Dendritic cell treated with granulocyte-macrophage colony-stimulating factor and Interleukin-4, amounts not matched to agents 40 ng/mL and 50 ng/mL, for 4 days (primary cell): ENCODE results near the gene TMPRSS7.

Source experiments
- H3K27ac Mint-ChIP-seq: one replicate; pipeline ENCODE4 v1.8.0; 2022; ENCODE audit warnings: mild to moderate bottlenecking, mixed read lengths
- H3K27me3 Mint-ChIP-seq: one replicate; pipeline ENCODE4 v1.8.0; 2022; ENCODE audit warnings: mild to moderate bottlenecking, mixed read lengths
- H3K36me3 Mint-ChIP-seq: one replicate; pipeline ENCODE4 v1.8.0; 2022; ENCODE audit warnings: low read depth, mixed read lengths
- H3K4me1 Mint-ChIP-seq: one replicate; pipeline ENCODE4 v1.8.0; 2022; ENCODE audit warnings: low read depth, mixed read lengths
- H3K4me3 Mint-ChIP-seq: one replicate; pipeline ENCODE4 v1.8.0; 2022; ENCODE audit warnings: mild to moderate bottlenecking, moderate library complexity, mixed read lengths
- H3K9me3 Mint-ChIP-seq: one replicate; pipeline ENCODE4 v1.8.0; 2022; ENCODE audit warnings: mixed read lengths
- intact Hi-C: fragments of 100-400 bp; cut with micrococcal nuclease; formaldehyde crosslinking; loops from one replicate; pipeline ENCODE4 v1.15.0; 2022

The TMPRSS7 gene

GRCh38 chr3:112088944-112089343 lies 54.4 kb downstream of the TMPRSS7 start:
- Mint-ChIP-seq H3K9me3 (no peaks in the 10 kb centered on the region), H3K36me3 (no peaks in the 10 kb centered on the region), H3K27ac (no peak overlapping the region), H3K4me1 (peaks cover 29% of the 10 kb centered on the region), H3K4me3 (no peak overlapping the region), H3K27me3 (peaks cover 89% of the 10 kb centered on the region)
- intact Hi-C loops, result no loop called here

- Mint-ChIP-seq H3K4me1 (peaks cover 29% of the 10 kb centered on the region), H3K9me3 (no peaks in the 10 kb centered on the region), H3K27me3 (peaks cover 84% of the 10 kb centered on the region), H3K4me3 (no peak overlapping the region), H3K36me3 (no peaks in the 10 kb centered on the region), H3K27ac (no peak overlapping the region)
- intact Hi-C loops, result no loop called here
Observed at GRCh38 chr3:112089956-112090886, 55.7 kb downstream of the TMPRSS7 start.

GRCh38 chr3:112090887-112091586 lies 56.5 kb downstream of the TMPRSS7 start:
- intact Hi-C loops, result no loop called here
- peaks cover 84% of the 10 kb centered on the region for H3K27me3 Mint-ChIP-seq
- H3K9me3 Mint-ChIP-seq, result no peaks in the 10 kb centered on the region
- H3K4me3 Mint-ChIP-seq, result no peak overlapping the region
- H3K4me1 Mint-ChIP-seq, result peaks cover 26% of the 10 kb centered on the region
- no peak overlapping the region for H3K27ac Mint-ChIP-seq
- H3K36me3 Mint-ChIP-seq, result no peaks in the 10 kb centered on the region

- H3K27ac Mint-ChIP-seq, result no peak overlapping the region
- no peaks in the 10 kb centered on the region for H3K9me3 Mint-ChIP-seq
- intact Hi-C loops, result no loop called here
- no peaks in the 10 kb centered on the region for H3K36me3 Mint-ChIP-seq
- no peak overlapping the region for H3K4me3 Mint-ChIP-seq
- peaks cover 81% of the 10 kb centered on the region for H3K27me3 Mint-ChIP-seq
- peaks cover 13% of the 10 kb centered on the region for H3K4me1 Mint-ChIP-seq
Observed at GRCh38 chr3:112092496-112093179, 58.1 kb downstream of the TMPRSS7 start.

- H3K27ac Mint-ChIP-seq, result no peak overlapping the region
- no peaks in the 10 kb centered on the region for H3K36me3 Mint-ChIP-seq
- H3K4me3 Mint-ChIP-seq, result no peak overlapping the region
- H3K4me1 Mint-ChIP-seq, result peaks cover 13% of the 10 kb centered on the region
- intact Hi-C loops, result no loop called here
- H3K27me3 Mint-ChIP-seq, result peaks cover 81% of the 10 kb centered on the region
- no peaks in the 10 kb centered on the region for H3K9me3 Mint-ChIP-seq
Observed at GRCh38 chr3:112093180-112093522, 58.6 kb downstream of the TMPRSS7 start.

GRCh38 chr3:112095731-112096130 lies 61.2 kb downstream of the TMPRSS7 start:
- no peak overlapping the region for H3K4me3 Mint-ChIP-seq
- peaks cover 13% of the 10 kb centered on the region for H3K4me1 Mint-ChIP-seq
- no peaks in the 10 kb centered on the region for H3K9me3 Mint-ChIP-seq

GRCh38 chr3:112096176-112096575 lies 61.6 kb downstream of the TMPRSS7 start:
- H3K36me3 Mint-ChIP-seq, result no peaks in the 10 kb centered on the region
- H3K27ac Mint-ChIP-seq, result no peak overlapping the region
- H3K9me3 Mint-ChIP-seq, result no peaks in the 10 kb centered on the region
- intact Hi-C loops, result no loop called here
- H3K27me3 Mint-ChIP-seq, result peaks cover 67% of the 10 kb centered on the region
- no peak overlapping the region for H3K4me3 Mint-ChIP-seq
- peaks cover 13% of the 10 kb centered on the region for H3K4me1 Mint-ChIP-seq

More at GRCh38 chr3:112095731-112096130, 61.2 kb downstream of the TMPRSS7 start:
- intact Hi-C loops, result no loop called here
- H3K27me3 Mint-ChIP-seq, result peaks cover 71% of the 10 kb centered on the region
- no peak overlapping the region for H3K27ac Mint-ChIP-seq
- no peaks in the 10 kb centered on the region for H3K36me3 Mint-ChIP-seq

- H3K27ac Mint-ChIP-seq, result no peak overlapping the region
Observed at GRCh38 chr3:112097378-112097777, 62.8 kb downstream of the TMPRSS7 start.

GRCh38 chr3:112101916-112102315 lies 67.4 kb downstream of the TMPRSS7 start:
- H3K27me3 Mint-ChIP-seq, result peaks cover 35% of the 10 kb centered on the region
- intact Hi-C loops, result no loop called here

More at GRCh38 chr3:112097378-112097777, 62.8 kb downstream of the TMPRSS7 start:
- peaks cover 9% of the 10 kb centered on the region for H3K4me1 Mint-ChIP-seq
- no peak overlapping the region for H3K4me3 Mint-ChIP-seq
- H3K36me3 Mint-ChIP-seq, result no peaks in the 10 kb centered on the region
- H3K9me3 Mint-ChIP-seq, result no peaks in the 10 kb centered on the region
- H3K27me3 Mint-ChIP-seq, result peaks cover 59% of the 10 kb centered on the region
- intact Hi-C loops, result no loop called here

GRCh38 chr3:112104774-112105173 lies 70.2 kb downstream of the TMPRSS7 start:
- intact Hi-C loops, result no loop called here
- H3K9me3 Mint-ChIP-seq, result no peaks in the 10 kb centered on the region
- peaks cover 31% of the 10 kb centered on the region for H3K27me3 Mint-ChIP-seq
- H3K27ac Mint-ChIP-seq, result no peak overlapping the region
- no peak overlapping the region for H3K4me3 Mint-ChIP-seq
- H3K36me3 Mint-ChIP-seq, result no peaks in the 10 kb centered on the region
- H3K4me1 Mint-ChIP-seq, result no peaks in the 10 kb centered on the region

More at GRCh38 chr3:112101916-112102315, 67.4 kb downstream of the TMPRSS7 start:
- Mint-ChIP-seq H3K36me3 (no peaks in the 10 kb centered on the region), H3K27ac (no peak overlapping the region), H3K4me1 (no peaks in the 10 kb centered on the region), H3K9me3 (no peaks in the 10 kb centered on the region), H3K4me3 (no peak overlapping the region)

GRCh38 chr3:112109322-112109721 lies 74.8 kb downstream of the TMPRSS7 start:
- no peak overlapping the region for H3K27ac Mint-ChIP-seq
- intact Hi-C loops, result no loop called here
- H3K9me3 Mint-ChIP-seq, result no peaks in the 10 kb centered on the region
- H3K27me3 Mint-ChIP-seq, result peaks cover 19% of the 10 kb centered on the region
- H3K4me3 Mint-ChIP-seq, result no peak overlapping the region
- no peaks in the 10 kb centered on the region for H3K36me3 Mint-ChIP-seq
- H3K4me1 Mint-ChIP-seq, result no peaks in the 10 kb centered on the region

GRCh38 chr3:112111785-112112402 lies 77.4 kb downstream of the TMPRSS7 start:
- Mint-ChIP-seq H3K4me1 (peaks cover 8% of the 10 kb centered on the region), H3K4me3 (no peak overlapping the region)

GRCh38 chr3:112114576-112115160 lies 80.1 kb downstream of the TMPRSS7 start:
- Mint-ChIP-seq H3K9me3 (no peaks in the 10 kb centered on the region), H3K27ac (no peak overlapping the region), H3K36me3 (no peaks in the 10 kb centered on the region), H3K27me3 (peaks cover 2% of the 10 kb centered on the region), H3K4me1 (peaks cover 34% of the 10 kb centered on the region), H3K4me3 (no peak overlapping the region)
- intact Hi-C loops, result loop anchor here (5.0 kb wide), 2 partner anchors 213 to 403 kb away; no protein-coding TSS in a partner anchor

More at GRCh38 chr3:112111785-112112402, 77.4 kb downstream of the TMPRSS7 start:
- Mint-ChIP-seq H3K27ac (no peak overlapping the region), H3K9me3 (no peaks in the 10 kb centered on the region), H3K36me3 (no peaks in the 10 kb centered on the region), H3K27me3 (peaks cover 14% of the 10 kb centered on the region)
- intact Hi-C loops, result loop anchor here (5.0 kb wide), 2 partner anchors 215 to 405 kb away; no protein-coding TSS in a partner anchor
